ENCODE data around the gene C15orf39. TPM values are rescaled to one million over a fixed set of nuclear protein-coding genes. Genes with fewer than 3 reads are reported as not detected.

Gene C15orf39
- total RNA-seq, 1 donor from 2014 or later, result 83.4 TPM

GRCh38 chr15:75210811-75211230, 9.1 kb downstream of the C15orf39 start:
- no peak overlapping the region for H3K4me3 Mint-ChIP-seq (ENCODE audit: low read depth)
- H3K4me1 Mint-ChIP-seq (ENCODE audit: low read depth), result peaks cover 4% of the 10 kb centered on the region
- no peak for DNase-seq (ENCODE audit: low spot score, unreplicated experiment)
- H3K27me3 Mint-ChIP-seq, result no peaks in the 10 kb centered on the region
- H3K27ac Mint-ChIP-seq, result no peak overlapping the region
- no peak for TF ChIP-seq CTCF (IDR thresholded peaks at IDR 0.05; ENCODE audit: unreplicated experiment)
- H3K36me3 Mint-ChIP-seq (ENCODE audit: insufficient read depth), result peaks cover 11% of the 10 kb centered on the region
- H3K9me3 Mint-ChIP-seq (ENCODE audit: low read depth), result no peaks in the 10 kb centered on the region

DNA sequence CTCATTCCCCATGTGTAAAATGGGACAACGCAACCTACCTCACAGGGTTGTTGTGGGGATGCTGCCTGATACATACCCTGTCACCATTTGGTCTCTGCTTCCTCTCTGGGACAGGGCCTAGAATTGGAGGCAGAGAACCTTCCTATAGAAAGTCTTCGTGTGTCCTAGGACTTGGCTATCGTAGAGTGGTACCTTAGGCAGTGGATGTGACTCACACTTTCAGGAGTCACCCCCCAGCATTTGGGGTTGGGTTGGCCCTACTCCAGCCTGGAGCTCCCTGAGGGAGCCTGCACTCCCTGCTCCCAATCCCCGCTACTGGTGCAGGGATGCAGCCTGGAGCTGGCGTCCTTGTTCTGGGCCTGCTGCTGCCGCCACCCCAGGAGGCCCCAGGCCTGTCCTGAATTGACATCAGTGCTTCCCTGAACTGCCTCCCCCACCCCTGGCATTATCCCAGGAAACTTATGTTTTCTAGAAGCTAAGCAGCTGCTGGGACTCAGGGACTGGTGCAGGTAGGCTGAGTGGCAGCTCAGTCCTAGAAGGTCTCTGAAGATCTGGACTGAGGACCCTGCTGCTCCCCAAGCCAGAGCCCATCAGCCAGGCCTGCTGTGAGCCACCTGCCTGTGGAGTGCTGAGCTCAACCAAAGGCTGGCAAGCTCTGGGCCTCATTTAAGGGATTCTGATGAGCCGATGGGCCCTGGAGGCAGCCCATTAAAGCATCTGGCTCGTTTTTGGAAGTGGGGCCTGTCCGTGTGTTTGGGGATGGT, 9.9 kb downstream of the C15orf39 start:
- Mint-ChIP-seq H3K4me1 (ENCODE audit: low read depth) (peaks cover 4% of the 10 kb centered on the region), H3K4me3 (ENCODE audit: low read depth) (no peak overlapping the region), H3K27me3 (no peaks in the 10 kb centered on the region), H3K9me3 (ENCODE audit: low read depth) (no peaks in the 10 kb centered on the region), H3K27ac (no peak overlapping the region), H3K36me3 (ENCODE audit: insufficient read depth) (peaks cover 11% of the 10 kb centered on the region)
- TF ChIP-seq CTCF (IDR thresholded peaks at IDR 0.05; ENCODE audit: unreplicated experiment), result no peak
- no peak for DNase-seq (ENCODE audit: low spot score, unreplicated experiment)

- no peaks in the 10 kb centered on the region for H3K9me3 Mint-ChIP-seq (ENCODE audit: low read depth)
- H3K4me3 Mint-ChIP-seq (ENCODE audit: low read depth), result no peak overlapping the region
- no peak for TF ChIP-seq CTCF (IDR thresholded peaks at IDR 0.05; ENCODE audit: unreplicated experiment)
- H3K4me1 Mint-ChIP-seq (ENCODE audit: low read depth), result peaks cover 4% of the 10 kb centered on the region
- peaks cover 11% of the 10 kb centered on the region for H3K36me3 Mint-ChIP-seq (ENCODE audit: insufficient read depth)
- DNase-seq (ENCODE audit: low spot score, unreplicated experiment), result no peak
- H3K27me3 Mint-ChIP-seq, result no peaks in the 10 kb centered on the region
- H3K27ac Mint-ChIP-seq, result no peak overlapping the region
These were observed 10.6 kb downstream of the C15orf39 start for GRCh38 chr15:75212200-75212858.

DNA sequence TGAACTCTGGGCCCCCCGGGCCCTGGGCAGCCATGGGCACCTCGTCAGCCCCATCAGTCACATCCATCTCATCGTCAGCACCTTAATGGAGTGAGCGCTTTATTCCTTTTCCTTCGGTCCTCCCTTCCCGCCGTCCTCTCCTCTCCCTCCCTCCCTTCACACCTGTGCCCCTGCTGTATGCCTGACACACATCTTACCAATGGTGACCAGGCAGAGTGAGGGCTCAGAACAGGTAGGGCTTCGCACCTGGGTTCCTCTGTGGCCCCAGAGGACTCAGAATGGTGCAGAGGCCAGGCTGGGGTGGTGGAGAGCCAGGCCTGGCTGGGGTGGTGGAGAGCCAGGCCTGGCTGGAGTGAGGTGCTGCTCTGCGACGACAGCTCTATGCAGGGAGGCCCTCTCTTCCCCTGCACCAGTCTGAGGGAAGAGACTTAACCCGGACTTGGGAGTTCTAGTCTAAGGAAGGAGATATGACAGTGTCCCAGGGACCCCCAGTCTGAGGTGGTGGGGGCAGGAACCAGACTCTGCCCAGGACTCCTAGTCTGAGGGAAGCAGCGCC, 11.6 kb downstream of the C15orf39 start:
- no peak for DNase-seq (ENCODE audit: low spot score, unreplicated experiment)
- no peak overlapping the region for H3K4me3 Mint-ChIP-seq (ENCODE audit: low read depth)
- no peak overlapping the region for H3K27ac Mint-ChIP-seq
- no peaks in the 10 kb centered on the region for H3K9me3 Mint-ChIP-seq (ENCODE audit: low read depth)
- peaks cover 4% of the 10 kb centered on the region for H3K4me1 Mint-ChIP-seq (ENCODE audit: low read depth)
- peaks cover 11% of the 10 kb centered on the region for H3K36me3 Mint-ChIP-seq (ENCODE audit: insufficient read depth)
- no peaks in the 10 kb centered on the region for H3K27me3 Mint-ChIP-seq
- TF ChIP-seq CTCF (IDR thresholded peaks at IDR 0.05; ENCODE audit: unreplicated experiment), result no peak

DNA sequence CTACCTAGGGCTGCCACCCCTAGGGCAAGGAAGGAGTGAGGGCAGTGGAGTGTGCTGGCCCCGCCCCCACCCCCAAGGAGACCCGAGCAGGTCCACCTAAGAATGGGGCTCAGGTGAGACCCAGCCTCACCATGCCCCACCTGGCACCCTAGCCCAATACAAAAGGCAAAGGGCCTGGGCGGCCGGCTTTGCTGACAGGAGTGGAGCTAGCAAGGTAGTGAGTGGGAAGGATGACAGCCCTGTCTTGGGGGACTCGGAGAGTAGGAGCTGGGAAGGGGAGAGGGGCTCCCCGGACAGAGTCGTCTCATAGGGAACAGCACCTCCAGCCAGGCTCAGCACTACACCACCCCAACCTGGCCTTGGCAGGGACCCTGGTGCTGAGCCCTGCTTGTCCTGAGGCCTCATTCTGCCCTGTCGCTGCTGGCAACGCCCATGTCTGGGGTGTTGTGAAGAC, 12.1 kb downstream of the C15orf39 start:
- Mint-ChIP-seq H3K27me3 (no peaks in the 10 kb centered on the region), H3K36me3 (ENCODE audit: insufficient read depth) (peaks cover 11% of the 10 kb centered on the region), H3K9me3 (ENCODE audit: low read depth) (no peaks in the 10 kb centered on the region), H3K4me1 (ENCODE audit: low read depth) (peaks cover 4% of the 10 kb centered on the region), H3K27ac (peak overlapping the region; percentile 85), H3K4me3 (ENCODE audit: low read depth) (no peak overlapping the region)
- DNase-seq (ENCODE audit: low spot score, unreplicated experiment), result no peak
- TF ChIP-seq CTCF (IDR thresholded peaks at IDR 0.05; ENCODE audit: unreplicated experiment), result no peak

Measured in progenitor cell of endocrine pancreas (in vitro differentiated cells).